Measurements from ENCODE around the gene GDF10. TPM values are rescaled to one million over a fixed set of nuclear protein-coding genes. Genes with fewer than 3 reads are reported as not detected.
A peak's percentile ranks its signal among the peaks of the same experiment; 100 is the strongest.

GDF10 gene
- total RNA-seq, 2 experiments from 2014 or later: 0.30 to 0.32 TPM

DNA sequence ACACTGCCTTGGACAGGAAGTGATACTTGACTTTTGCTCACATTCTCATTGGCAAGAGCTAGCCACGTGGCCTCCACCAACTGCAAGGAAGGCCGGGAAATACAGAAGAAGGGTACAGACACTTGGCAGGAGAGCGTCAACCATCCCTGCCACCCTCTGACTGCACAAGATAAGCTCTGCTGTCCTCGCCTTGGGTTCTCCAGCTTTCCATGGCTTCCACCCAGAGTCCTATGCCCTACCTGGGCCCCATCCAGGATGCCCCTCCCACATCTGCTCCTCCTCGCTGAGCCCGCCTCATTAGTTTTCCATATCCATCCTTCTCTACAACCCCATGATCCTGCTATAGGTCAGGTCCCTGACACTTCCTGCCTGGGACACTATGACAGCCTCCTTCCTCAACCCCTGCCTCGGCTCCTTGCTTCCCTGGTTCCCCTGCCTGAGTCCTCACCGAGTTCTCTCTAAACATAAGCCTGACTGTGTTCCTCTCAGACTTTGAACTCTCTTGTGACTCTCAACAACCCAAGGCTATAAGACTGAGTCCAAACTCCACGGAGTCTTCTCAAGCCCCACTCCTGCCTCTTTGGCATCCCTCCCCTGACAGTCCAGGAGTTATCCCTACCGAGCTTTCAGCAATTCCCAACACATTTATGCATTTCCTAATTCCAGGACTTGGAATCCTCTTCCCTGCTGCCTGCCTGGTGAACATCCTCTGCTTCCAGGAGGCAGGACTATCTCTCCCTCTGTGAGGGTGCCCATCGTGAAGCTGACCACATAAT, 23.2 kb upstream of the GDF10 start:
- peaks cover 26% of the 10 kb centered on the region for H3K4me1 Mint-ChIP-seq
- H3K4me3 Mint-ChIP-seq: no peak overlapping the region
- ChIA-PET POLR2A (no interaction called here), CTCF (no interaction called here)
- no peaks in the 10 kb centered on the region for H3K36me3 Mint-ChIP-seq (ENCODE audit: low read depth)
- ATAC-seq (no peak), DNase-seq (no peak)
- intact Hi-C loops (cut with DNase I, micrococcal nuclease): no loop called here
- H3K27ac Mint-ChIP-seq: peak overlapping the region; percentile 52
- no peaks in the 10 kb centered on the region for H3K27me3 Mint-ChIP-seq
- H3K9me3 Mint-ChIP-seq (ENCODE audit: low read depth): peaks cover 5% of the 10 kb centered on the region

DNA sequence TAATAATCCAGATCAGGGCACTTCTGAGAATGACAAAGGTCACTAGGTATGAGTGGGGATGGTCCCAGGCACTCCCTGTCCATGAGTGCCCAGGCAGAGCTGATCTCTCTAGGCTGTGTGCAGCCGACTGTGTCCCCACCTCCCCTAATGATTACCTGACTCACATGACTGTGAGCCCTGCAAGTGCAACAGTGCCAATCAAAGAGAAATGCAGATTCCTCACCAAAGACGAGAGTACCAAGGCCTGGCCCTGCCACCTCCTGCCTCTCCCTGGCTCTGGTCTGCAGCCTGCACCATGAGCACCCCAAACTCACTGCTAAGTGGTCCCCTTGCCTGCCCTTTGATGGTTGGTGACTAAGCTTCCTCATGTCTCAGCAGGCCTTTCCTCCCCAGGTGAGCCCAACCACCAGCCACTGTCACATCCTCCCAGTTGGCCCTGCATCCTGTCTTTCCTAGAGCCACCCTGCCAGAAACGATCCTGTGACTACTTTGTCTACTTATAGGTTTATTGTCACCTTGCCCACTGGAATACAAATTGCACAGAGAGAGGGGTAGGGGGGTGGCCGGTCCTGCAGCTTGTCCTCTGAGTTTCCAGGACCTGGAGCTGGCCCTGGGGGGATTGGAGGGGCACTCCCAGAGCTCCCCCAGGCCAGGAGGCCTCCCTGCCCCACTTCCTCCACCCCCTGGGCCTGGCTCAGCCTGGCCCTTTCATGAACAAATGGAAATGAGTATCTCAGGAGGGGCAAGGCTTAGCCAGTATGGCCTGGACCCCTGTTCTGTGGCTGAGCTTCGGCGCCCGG, 22.4 kb upstream of the GDF10 start:
- DNase-seq: peak; percentile 69
- Mint-ChIP-seq H3K4me1 (peaks cover 26% of the 10 kb centered on the region), H3K27ac (peak overlapping the region; percentile 52), H3K27me3 (no peaks in the 10 kb centered on the region), H3K4me3 (no peak overlapping the region), H3K36me3 (ENCODE audit: low read depth) (no peaks in the 10 kb centered on the region), H3K9me3 (ENCODE audit: low read depth) (peaks cover 1% of the 10 kb centered on the region)
- POLR2A ChIA-PET: no interaction called here
- CTCF ChIA-PET: no interaction called here
- intact Hi-C loops (cut with DNase I, micrococcal nuclease): no loop called here
- peak; percentile 98 for ATAC-seq

DNA sequence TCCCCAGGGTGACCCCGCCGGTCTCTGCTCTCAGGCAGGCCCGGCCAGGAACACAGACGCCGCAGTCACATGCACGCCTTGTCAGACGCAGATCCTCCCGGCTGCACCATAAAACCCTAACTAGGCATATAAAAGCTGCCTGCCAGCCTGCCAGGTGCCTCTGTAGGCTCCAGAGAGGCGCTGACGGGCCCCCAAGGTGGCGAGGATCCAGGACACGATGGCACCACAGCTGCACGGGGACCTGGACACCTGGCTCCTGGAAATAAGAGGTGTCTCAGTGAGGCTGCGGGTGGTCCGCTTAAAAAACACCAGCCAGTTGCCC, 21.9 kb upstream of the GDF10 start:
- intact Hi-C loops (cut with DNase I, micrococcal nuclease): no loop called here
- ChIA-PET CTCF (no interaction called here), POLR2A (no interaction called here)
- Mint-ChIP-seq H3K4me3 (no peak overlapping the region), H3K27ac (no peak overlapping the region), H3K9me3 (ENCODE audit: low read depth) (no peaks in the 10 kb centered on the region), H3K27me3 (no peaks in the 10 kb centered on the region), H3K4me1 (peaks cover 26% of the 10 kb centered on the region), H3K36me3 (ENCODE audit: low read depth) (no peaks in the 10 kb centered on the region)
- no peak for ATAC-seq
- no peak for DNase-seq

DNA sequence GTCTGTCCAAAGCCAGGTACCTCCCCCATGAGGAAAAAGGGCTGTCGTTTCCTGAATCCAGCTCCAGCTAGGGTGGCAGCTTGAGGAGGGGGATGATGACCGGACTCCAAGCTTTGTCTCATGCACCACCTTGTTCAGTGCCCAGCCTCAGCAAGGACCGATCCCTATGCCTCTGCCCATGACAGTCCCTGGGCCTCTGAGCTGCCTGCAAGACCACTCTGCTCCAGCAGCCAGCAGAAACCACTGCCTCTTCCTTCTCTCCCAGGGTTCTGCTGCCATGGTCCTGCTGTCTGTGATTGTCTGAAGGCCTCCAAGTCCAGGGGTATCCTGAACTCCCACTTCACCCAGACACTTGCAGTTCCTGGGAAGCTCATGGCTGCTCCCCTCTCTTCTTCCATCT, 21.3 kb upstream of the GDF10 start:
- intact Hi-C loops (cut with DNase I, micrococcal nuclease): no loop called here
- H3K9me3 Mint-ChIP-seq (ENCODE audit: low read depth): no peaks in the 10 kb centered on the region
- H3K4me1 Mint-ChIP-seq: peaks cover 26% of the 10 kb centered on the region
- CTCF ChIA-PET: interaction anchor here (0.7 kb wide), 1 partner anchor 33 kb away, joined by 4 read pairs; no protein-coding TSS in a partner anchor
- no peak for ATAC-seq
- H3K36me3 Mint-ChIP-seq (ENCODE audit: low read depth): no peaks in the 10 kb centered on the region
- H3K27me3 Mint-ChIP-seq: no peaks in the 10 kb centered on the region
- no peak overlapping the region for H3K27ac Mint-ChIP-seq
- POLR2A ChIA-PET: no interaction called here
- H3K4me3 Mint-ChIP-seq: no peak overlapping the region
- DNase-seq: no peak

DNA sequence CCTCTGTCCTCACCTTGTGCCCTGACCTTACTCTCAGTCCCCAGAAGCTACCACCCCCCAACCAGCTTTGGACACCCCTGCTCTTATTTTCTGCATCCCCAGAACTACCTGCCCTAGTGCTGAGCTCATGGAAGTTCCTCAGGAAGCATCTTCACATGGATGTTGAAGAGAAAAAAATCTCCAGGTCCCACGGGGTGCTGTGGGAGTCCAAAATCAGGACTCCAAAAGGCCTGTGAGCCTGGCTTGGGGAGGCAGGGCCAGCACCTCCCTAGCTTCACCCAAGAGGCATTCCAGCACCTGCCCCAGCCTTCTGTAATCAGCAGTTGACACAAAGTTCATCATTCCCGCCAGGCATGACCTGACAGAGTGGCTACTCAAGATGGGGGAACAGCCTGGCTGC, 20.7 kb upstream of the GDF10 start:
- intact Hi-C loops (cut with DNase I, micrococcal nuclease): no loop called here
- Mint-ChIP-seq H3K27me3 (no peaks in the 10 kb centered on the region), H3K4me3 (no peak overlapping the region), H3K4me1 (peaks cover 26% of the 10 kb centered on the region), H3K36me3 (ENCODE audit: low read depth) (no peaks in the 10 kb centered on the region), H3K9me3 (ENCODE audit: low read depth) (no peaks in the 10 kb centered on the region), H3K27ac (no peak overlapping the region)
- CTCF ChIA-PET: interaction anchor here (0.7 kb wide), 1 partner anchor 33 kb away, joined by 4 read pairs; no protein-coding TSS in a partner anchor
- DNase-seq (no peak), ATAC-seq (no peak)
- POLR2A ChIA-PET: no interaction called here

DNA sequence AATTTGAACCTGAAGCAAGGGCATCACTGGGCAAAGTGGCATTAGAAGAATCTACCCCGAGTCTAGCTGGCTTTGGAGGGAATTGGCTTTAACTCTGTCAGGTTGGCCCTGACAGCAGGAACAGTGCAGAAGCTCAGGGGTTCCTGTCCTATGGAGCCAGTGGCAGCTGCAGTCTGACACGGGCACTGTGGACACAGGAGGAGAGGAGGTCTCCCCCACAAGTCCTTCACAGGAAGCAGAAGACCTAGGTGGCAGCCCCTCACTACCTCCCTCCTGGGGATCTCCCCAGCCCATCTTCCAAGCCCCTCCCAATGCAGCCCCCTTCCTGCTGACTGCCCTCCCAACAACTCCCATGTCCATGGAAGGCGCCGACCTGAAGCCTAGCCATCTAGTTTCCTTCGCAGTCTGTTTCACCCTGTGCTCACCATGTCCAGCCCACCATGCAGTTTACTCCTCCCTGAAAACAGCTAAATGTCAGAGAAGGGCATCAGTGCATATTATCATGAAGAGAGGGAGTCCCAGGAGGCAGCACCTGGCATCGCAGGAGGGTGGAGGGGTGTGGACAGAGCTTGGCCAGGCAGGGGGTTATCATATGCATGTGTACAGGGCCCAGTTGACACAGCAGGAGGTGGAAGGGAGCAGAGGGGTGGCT, 17.9 kb upstream of the GDF10 start:
- H3K9me3 Mint-ChIP-seq (ENCODE audit: low read depth): no peaks in the 10 kb centered on the region
- no peaks in the 10 kb centered on the region for H3K27me3 Mint-ChIP-seq
- no peak overlapping the region for H3K27ac Mint-ChIP-seq
- DNase-seq (no peak), ATAC-seq (no peak)
- POLR2A ChIA-PET: interaction anchor here (0.6 kb wide), 1 partner anchor 48 kb away, joined by 7 read pairs; no protein-coding TSS in a partner anchor
- peaks cover 42% of the 10 kb centered on the region for H3K4me1 Mint-ChIP-seq
- no peaks in the 10 kb centered on the region for H3K36me3 Mint-ChIP-seq (ENCODE audit: low read depth)
- intact Hi-C loops (cut with DNase I, micrococcal nuclease): no loop called here
- CTCF ChIA-PET: interaction anchor here (1.1 kb wide), 1 partner anchor 21 kb away, joined by 3 read pairs; no protein-coding TSS in a partner anchor
- H3K4me3 Mint-ChIP-seq: no peak overlapping the region

DNA sequence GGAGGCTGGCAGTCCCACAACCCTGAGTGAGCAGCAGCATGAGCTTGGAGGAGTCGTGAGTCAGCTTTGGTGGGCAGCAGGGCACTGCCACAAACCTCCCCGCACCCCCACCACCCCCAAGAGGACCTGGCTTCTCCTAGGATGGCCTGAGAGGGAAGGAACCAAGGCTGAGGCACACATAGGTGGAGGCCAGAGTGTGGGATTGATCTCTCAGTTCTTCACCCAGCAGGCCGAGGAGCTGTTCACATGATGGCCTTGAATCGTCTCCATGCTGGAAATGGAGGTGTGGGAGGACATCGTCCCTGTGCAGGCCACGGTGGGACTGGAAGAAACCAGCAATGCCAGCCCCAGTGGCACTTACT, 17.4 kb upstream of the GDF10 start:
- DNase-seq: no peak
- Mint-ChIP-seq H3K27ac (no peak overlapping the region), H3K27me3 (no peaks in the 10 kb centered on the region), H3K36me3 (ENCODE audit: low read depth) (no peaks in the 10 kb centered on the region), H3K9me3 (ENCODE audit: low read depth) (no peaks in the 10 kb centered on the region), H3K4me3 (no peak overlapping the region), H3K4me1 (peaks cover 42% of the 10 kb centered on the region)
- CTCF ChIA-PET: interaction anchor here (1.1 kb wide), 1 partner anchor 22 kb away, joined by 3 read pairs; no protein-coding TSS in a partner anchor
- intact Hi-C loops (cut with DNase I, micrococcal nuclease): no loop called here
- ATAC-seq: no peak
- POLR2A ChIA-PET: no interaction called here

DNA sequence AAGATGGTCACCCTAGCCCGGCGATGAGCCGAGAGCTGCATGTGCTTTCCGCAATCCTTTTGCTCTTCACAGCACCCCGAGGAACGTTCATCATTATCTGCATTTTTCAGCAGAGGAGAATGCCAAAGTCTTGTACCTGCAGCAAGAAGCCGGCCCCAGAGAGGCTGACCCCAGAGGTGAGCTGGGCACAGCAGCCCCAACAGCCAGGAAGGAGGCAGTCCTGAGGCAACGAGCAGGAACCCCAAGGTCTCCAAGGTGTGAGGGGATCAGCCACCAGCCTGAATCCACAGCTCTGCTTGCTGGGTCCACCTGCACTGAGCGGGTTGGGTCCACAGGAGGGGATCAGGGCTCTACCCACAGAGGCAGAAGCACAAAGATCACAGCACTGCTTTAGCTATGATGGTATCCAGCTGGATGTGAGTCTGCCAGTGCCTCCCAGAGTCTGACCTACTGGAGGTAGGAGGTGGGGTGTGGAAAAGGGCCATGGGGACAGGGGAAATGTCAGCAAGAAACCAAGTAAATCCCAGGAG, 16.8 kb upstream of the GDF10 start:
- ChIA-PET POLR2A (no interaction called here), CTCF (interaction anchor here (1.1 kb wide), 1 partner anchor 22 kb away, joined by 3 read pairs; no protein-coding TSS in a partner anchor)
- H3K27ac Mint-ChIP-seq: no peak overlapping the region
- DNase-seq (no peak), ATAC-seq (no peak)
- no peaks in the 10 kb centered on the region for H3K27me3 Mint-ChIP-seq
- no peaks in the 10 kb centered on the region for H3K36me3 Mint-ChIP-seq (ENCODE audit: low read depth)
- no peaks in the 10 kb centered on the region for H3K9me3 Mint-ChIP-seq (ENCODE audit: low read depth)
- peaks cover 36% of the 10 kb centered on the region for H3K4me1 Mint-ChIP-seq
- intact Hi-C loops (cut with DNase I, micrococcal nuclease): no loop called here
- no peak overlapping the region for H3K4me3 Mint-ChIP-seq

DNA sequence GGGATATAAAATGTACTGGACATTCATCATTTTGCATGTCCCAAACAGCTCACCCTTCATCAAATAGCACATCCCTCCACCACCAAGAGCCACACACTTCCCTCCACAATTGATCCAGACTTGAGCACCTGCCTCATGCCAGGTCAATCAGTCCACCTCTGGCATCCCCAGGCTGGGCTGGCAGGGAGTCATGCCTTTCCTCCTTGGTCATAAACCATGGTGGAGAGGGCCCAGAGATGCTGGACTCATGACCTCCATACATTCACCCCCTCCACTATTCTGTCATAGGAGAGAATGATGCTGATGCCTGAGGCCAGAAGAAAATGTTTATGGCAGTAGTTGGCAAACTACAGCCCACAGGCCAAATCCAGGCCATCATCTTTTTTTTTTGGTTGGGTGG, 16.1 kb upstream of the GDF10 start:
- ChIA-PET CTCF (no interaction called here), POLR2A (no interaction called here)
- intact Hi-C loops (cut with DNase I, micrococcal nuclease): no loop called here
- H3K27me3 Mint-ChIP-seq: no peaks in the 10 kb centered on the region
- ATAC-seq (no peak), DNase-seq (no peak)
- no peak overlapping the region for H3K4me3 Mint-ChIP-seq
- H3K9me3 Mint-ChIP-seq (ENCODE audit: low read depth): no peaks in the 10 kb centered on the region
- H3K4me1 Mint-ChIP-seq: peaks cover 31% of the 10 kb centered on the region
- H3K36me3 Mint-ChIP-seq (ENCODE audit: low read depth): no peaks in the 10 kb centered on the region
- H3K27ac Mint-ChIP-seq: no peak overlapping the region

DNA sequence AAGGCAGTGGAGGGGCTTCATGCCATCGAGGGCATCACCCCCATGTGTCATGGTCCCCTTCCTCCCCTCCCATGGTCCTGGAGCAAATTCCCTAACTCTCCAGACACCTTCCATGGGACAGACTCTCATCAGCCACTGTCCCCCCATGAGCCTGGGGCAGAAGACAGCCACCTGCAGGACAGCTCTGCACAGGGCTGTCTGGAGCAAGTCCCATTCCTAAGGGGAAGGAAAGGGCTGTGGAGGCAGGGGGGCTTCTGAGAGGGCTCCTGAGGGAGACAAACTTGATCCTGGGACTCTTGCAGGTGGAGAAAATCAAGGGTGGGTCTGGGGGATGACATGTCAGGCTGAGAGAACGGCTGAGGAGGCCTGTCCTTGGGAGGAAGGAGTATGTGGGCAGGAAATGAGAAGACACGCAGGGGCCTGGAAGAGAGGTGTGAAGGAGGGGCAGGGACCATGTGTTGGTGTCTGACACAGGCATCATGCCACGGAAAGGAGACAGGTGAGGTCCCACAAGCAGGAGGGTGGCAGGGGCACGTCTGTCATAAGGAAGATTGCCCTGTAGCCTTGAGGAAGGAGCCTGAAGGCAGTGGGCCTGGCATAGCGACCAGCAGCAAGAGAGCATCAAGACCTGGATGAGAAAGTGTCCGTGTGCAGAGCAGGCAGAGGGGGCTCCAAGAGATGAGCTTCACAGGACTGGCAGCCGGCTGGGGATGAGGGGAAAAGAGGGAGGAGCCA, 14.4 kb upstream of the GDF10 start:
- intact Hi-C loops (cut with DNase I, micrococcal nuclease): no loop called here
- no peak overlapping the region for H3K4me3 Mint-ChIP-seq
- peaks cover 29% of the 10 kb centered on the region for H3K4me1 Mint-ChIP-seq
- H3K36me3 Mint-ChIP-seq (ENCODE audit: low read depth): no peaks in the 10 kb centered on the region
- H3K27ac Mint-ChIP-seq: no peak overlapping the region
- ChIA-PET CTCF (interaction anchor here (0.5 to 0.8 kb wide), 2 partner anchors 40 to 198 kb away, joined by 3 read pairs; no protein-coding TSS in a partner anchor), POLR2A (interaction anchor here (0.6 kb wide), 1 partner anchor 13 kb away, joined by 3 read pairs; no protein-coding TSS in a partner anchor)
- no peaks in the 10 kb centered on the region for H3K9me3 Mint-ChIP-seq (ENCODE audit: low read depth)
- DNase-seq (no peak), ATAC-seq (no peak)
- no peaks in the 10 kb centered on the region for H3K27me3 Mint-ChIP-seq

DNA sequence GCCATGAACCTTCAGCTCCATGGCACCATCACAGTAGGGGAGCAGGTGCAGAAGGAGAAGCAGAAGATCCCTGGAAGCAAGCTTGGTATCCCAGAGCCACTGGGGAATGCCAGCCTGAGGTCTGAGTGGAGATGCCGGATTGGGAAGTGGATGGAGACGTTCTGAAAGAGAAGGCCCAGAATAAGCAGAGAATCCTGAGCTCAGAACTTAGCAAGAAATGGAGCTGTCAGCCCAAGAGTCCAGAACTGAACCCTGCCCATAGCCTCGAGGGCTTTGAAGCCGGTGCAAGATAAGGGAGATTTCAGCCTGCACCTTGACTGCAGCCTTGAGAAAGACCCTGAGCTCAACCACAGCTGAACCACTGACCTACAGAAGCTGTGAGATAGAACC, 13.9 kb upstream of the GDF10 start:
- no peak overlapping the region for H3K27ac Mint-ChIP-seq
- CTCF ChIA-PET: interaction anchor here (0.5 kb wide), 1 partner anchor 199 kb away, joined by 3 read pairs; no protein-coding TSS in a partner anchor

More for the DNA sequence above, 13.9 kb upstream of the GDF10 start:
- Mint-ChIP-seq H3K9me3 (ENCODE audit: low read depth) (no peaks in the 10 kb centered on the region), H3K27me3 (no peaks in the 10 kb centered on the region), H3K4me3 (no peak overlapping the region), H3K36me3 (ENCODE audit: low read depth) (no peaks in the 10 kb centered on the region), H3K4me1 (peaks cover 29% of the 10 kb centered on the region)
- DNase-seq: no peak
- no peak for ATAC-seq
- POLR2A ChIA-PET: interaction anchor here (0.6 kb wide), 1 partner anchor 12 kb away, joined by 3 read pairs; no protein-coding TSS in a partner anchor
- intact Hi-C loops (cut with DNase I, micrococcal nuclease): no loop called here

Data from activated CD4-positive, alpha-beta T cell treated with anti-CD3 and anti-CD28 coated beads for 36 hours (primary cell).